H9 (cell line): Measurements from ENCODE around the gene ADGB. TPM values are rescaled to one million over a fixed set of nuclear protein-coding genes. Genes with fewer than 3 reads are reported as not detected.

ENCODE experiments used
- DNase-seq: peaks from one replicate; pipeline ENCODE4 v3.0.0-alpha.2; 2017
- H2AFZ ChIP-seq: one replicate; pipeline ENCODE4 v1.6.1; 2013; ENCODE audit warnings: mild to moderate bottlenecking, low read length, control low read depth, moderate library complexity
- H2AK5ac ChIP-seq: 2 replicates; pipeline ENCODE4 v1.6.1; 2013; ENCODE audit warnings: low read length, control low read depth, mixed read lengths; ENCODE audit not compliant: insufficient read length
- H2BK120ac ChIP-seq: one replicate; pipeline ENCODE4 v1.6.1; 2013; ENCODE audit warnings: low read depth, mild to moderate bottlenecking, low read length, control low read depth, inconsistent platforms; ENCODE audit not compliant: poor library complexity, severe bottlenecking
- H2BK12ac ChIP-seq: 2 replicates; pipeline ENCODE4 v1.6.1; 2013; ENCODE audit warnings: low read length, control low read depth, mixed read lengths, low read depth; ENCODE audit not compliant: insufficient read length
- H2BK15ac ChIP-seq: 2 replicates; pipeline ENCODE4 v1.6.1; 2013; ENCODE audit warnings: low read depth, low read length, control low read depth
- H2BK20ac ChIP-seq: one replicate; pipeline ENCODE4 v1.6.1; 2013; ENCODE audit warnings: low read depth, mild to moderate bottlenecking, low read length, control low read depth, inconsistent platforms; ENCODE audit not compliant: poor library complexity, severe bottlenecking
- H2BK5ac ChIP-seq: 2 replicates; pipeline ENCODE4 v1.6.1; 2013; ENCODE audit warnings: low read length, control low read depth, mixed read lengths; ENCODE audit not compliant: insufficient read length
- H3K14ac ChIP-seq: 2 replicates; pipeline ENCODE4 v1.6.1; 2013; ENCODE audit warnings: low read length, control low read depth; ENCODE audit not compliant: insufficient read depth
- H3K18ac ChIP-seq: 2 replicates; pipeline ENCODE4 v1.6.1; 2013; ENCODE audit warnings: low read depth, mild to moderate bottlenecking, mixed read lengths, low read length, control low read depth; ENCODE audit not compliant: insufficient read length
- H3K23ac ChIP-seq: 2 replicates; pipeline ENCODE4 v1.6.1; 2013; ENCODE audit warnings: low read length, control low read depth, mixed read lengths, low read depth; ENCODE audit not compliant: insufficient read length
- H3K23me2 ChIP-seq: 2 replicates; pipeline ENCODE4 v1.6.1; 2013; ENCODE audit warnings: low read depth, mild to moderate bottlenecking, mixed read lengths, low read length, control low read depth; ENCODE audit not compliant: insufficient read length, poor library complexity, severe bottlenecking
- H3K27ac ChIP-seq: 2 replicates; pipeline ENCODE4 v1.5.1; 2013; ENCODE audit warnings: low read length, control low read depth, mixed read lengths, low read depth; ENCODE audit not compliant: insufficient read length
- H3K27me3 ChIP-seq: 2 replicates; pipeline ENCODE4 v1.6.1; 2013; ENCODE audit warnings: low read length, control low read depth, inconsistent platforms; ENCODE audit not compliant: insufficient read depth
- H3K4ac ChIP-seq: 2 replicates; pipeline ENCODE4 v1.6.1; 2013; ENCODE audit warnings: low read depth, mild to moderate bottlenecking, control low read depth, inconsistent platforms, low read length, moderate library complexity
- H3K4me1 ChIP-seq: 2 replicates; pipeline ENCODE4 v1.6.1; 2013; ENCODE audit warnings: low read length, control low read depth, inconsistent platforms; ENCODE audit not compliant: insufficient read depth
- H3K4me2 ChIP-seq: 2 replicates; pipeline ENCODE4 v1.6.1; 2013; ENCODE audit warnings: low read length, control low read depth, mixed read lengths; ENCODE audit not compliant: insufficient read length, insufficient read depth
- H3K56ac ChIP-seq: 2 replicates; pipeline ENCODE4 v1.6.1; 2013; ENCODE audit warnings: low read depth, mild to moderate bottlenecking, mixed read lengths, low read length, control low read depth; ENCODE audit not compliant: insufficient read length
- H3K79me1 ChIP-seq: 2 replicates; pipeline ENCODE4 v1.6.1; 2013; ENCODE audit warnings: low read depth, mild to moderate bottlenecking, moderate library complexity, low read length, control low read depth, inconsistent platforms; ENCODE audit not compliant: insufficient read depth, poor library complexity, severe bottlenecking
- H3K79me2 ChIP-seq: 2 replicates; pipeline ENCODE4 v1.6.1; 2013; ENCODE audit warnings: low read length, control low read depth, inconsistent platforms; ENCODE audit not compliant: insufficient read depth
- H3K9ac ChIP-seq: 2 replicates; pipeline ENCODE4 v1.6.1; 2013; ENCODE audit warnings: low read length, control low read depth, mixed read lengths; ENCODE audit not compliant: insufficient read length; ENCODE audit errors: extremely low read depth
- H3K9me3 ChIP-seq: one replicate; pipeline ENCODE4 v1.6.1; 2013; ENCODE audit warnings: low read depth, low read length, inconsistent platforms; ENCODE audit not compliant: control insufficient read depth
- H3T11ph ChIP-seq: one replicate; pipeline ENCODE4 v1.6.1; 2013; ENCODE audit warnings: mild to moderate bottlenecking, low read length, control low read depth, inconsistent platforms
- H4K20me1 ChIP-seq: one replicate; pipeline ENCODE4 v1.6.1; 2013; ENCODE audit not compliant: control insufficient read depth, insufficient read length, insufficient read depth
- H4K5ac ChIP-seq: 2 replicates; pipeline ENCODE4 v1.6.1; 2013; ENCODE audit warnings: low read depth, mild to moderate bottlenecking, mixed read lengths, low read length, control low read depth; ENCODE audit not compliant: insufficient read length
- H4K8ac ChIP-seq: replicated peaks from 2 replicates; pipeline ENCODE4 v1.6.1; 2013; ENCODE audit warnings: low read length, control low read depth, mixed read lengths, low read depth; ENCODE audit not compliant: insufficient read length
- H4K91ac ChIP-seq: 2 replicates; pipeline ENCODE4 v1.6.1; 2013; ENCODE audit warnings: low read depth, mild to moderate bottlenecking, moderate library complexity, mixed read lengths, low read length, control low read depth; ENCODE audit not compliant: insufficient read length
- H3K27ac Mint-ChIP-seq, 3 experiments: 2 replicates in 2 of 3; 3 replicates in 1 of 3; pipeline ENCODE4 v1.8.0; 2020 to 2021; ENCODE audit warnings: mixed read lengths in 3 of 3, mild to moderate bottlenecking in 1 of 3, moderate library complexity in 1 of 3
- H3K27me3 Mint-ChIP-seq: 2 replicates; pipeline ENCODE4 v1.8.0; 2021; ENCODE audit warnings: low read depth, mild to moderate bottlenecking, moderate library complexity, mixed read lengths
- H3K36me3 Mint-ChIP-seq, 3 experiments: 2 replicates in 2 of 3; 3 replicates in 1 of 3; pipeline ENCODE4 v1.8.0; 2020 to 2021; ENCODE audit warnings: low read depth in 3 of 3, mixed read lengths in 3 of 3; ENCODE audit not compliant: insufficient read depth in 1 of 3
- H3K4me1 Mint-ChIP-seq, 2 experiments: 2 replicates each; pipeline ENCODE4 v1.8.0; 2020; ENCODE audit warnings: mixed read lengths in 2 of 2
- H3K4me3 Mint-ChIP-seq, 2 experiments: 2 replicates in 1 of 2; 3 replicates in 1 of 2; pipeline ENCODE4 v1.8.0; 2020 to 2021; ENCODE audit warnings: mild to moderate bottlenecking in 2 of 2, mixed read lengths in 2 of 2, moderate library complexity in 1 of 2
- H3K9me3 Mint-ChIP-seq, 2 experiments: 2 replicates in 1 of 2; 3 replicates in 1 of 2; pipeline ENCODE4 v1.8.0; 2020; ENCODE audit warnings: mild to moderate bottlenecking in 2 of 2, mixed read lengths in 2 of 2, moderate library complexity in 1 of 2
- CTCF ChIP-seq: fragments of 200-600 bp; sonication (generic); conservative IDR thresholded peaks from 3 replicates; pipeline ENCODE4 v1.8.0; 2021; ENCODE audit warnings: antibody characterized with exemption, mild to moderate bottlenecking
- WGBS: extraction: QIAGEN DNeasy Blood & Tissue Kit; methylation state at CpG from one replicate; pipeline ENCODE4 v1.1.7; 2013; ENCODE audit warnings: missing lambda C conversion rate, low lambda C conversion rate, mixed read lengths; ENCODE audit not compliant: insufficient read length; ENCODE audit errors: extremely low coverage; 5-methylcytosine and 5-hydroxymethylcytosine counted together
- total RNA-seq: library from RNA; stranded (reverse); gene quantifications from 2 replicates; pipeline ENCODE4 v1.2.1, GENCODE V29; 2021

Gene ADGB
- total RNA-seq, 1 experiment from 2014 or later = not detected

DNA sequence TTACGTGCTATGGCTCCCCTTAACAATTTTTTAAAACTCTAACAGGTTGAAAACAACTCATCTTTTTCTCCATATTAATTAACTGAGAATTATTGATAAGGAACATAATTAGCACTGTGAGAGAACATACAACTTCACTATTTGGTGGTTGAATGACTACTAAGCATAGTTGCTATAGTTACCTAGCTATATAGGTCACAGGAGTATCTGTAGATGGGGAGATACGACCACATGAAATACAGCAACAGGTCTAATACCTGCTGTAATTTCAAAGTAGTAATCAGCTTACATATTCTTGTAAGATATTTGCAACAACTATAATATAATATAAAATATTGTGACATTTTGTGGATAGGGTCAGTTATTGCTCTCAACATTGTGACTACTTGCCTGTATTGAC, 102.9 kb downstream of the ADGB start:
- Histone ChIP-seq H4K8ac (no peak overlapping the region), H3K79me2 (no peaks in the 10 kb centered on the region), H3K56ac (no peak overlapping the region), H3K9ac (no peak overlapping the region), H3K4ac (no peak overlapping the region), H3K79me1 (no peaks in the 10 kb centered on the region), H2BK12ac (no peak overlapping the region), H4K91ac (no peak overlapping the region), H4K5ac (no peak overlapping the region), H2BK120ac (no peak overlapping the region), H3T11ph (no peak overlapping the region), H2AFZ (no peak overlapping the region), H3K9me3 (no peaks in the 10 kb centered on the region), H3K4me1 (no peaks in the 10 kb centered on the region), H2BK15ac (no peak overlapping the region), H3K27ac (no peak overlapping the region), H2BK5ac (no peak overlapping the region), H2AK5ac (no peak overlapping the region), H3K23me2 (no peaks in the 10 kb centered on the region), H3K4me2 (no peak overlapping the region), H3K27me3 (no peaks in the 10 kb centered on the region), H3K23ac (no peak overlapping the region), H4K20me1 (no peaks in the 10 kb centered on the region), H3K18ac (no peak overlapping the region), H2BK20ac (no peak overlapping the region), H3K14ac (no peak overlapping the region)
- no peaks in the 10 kb centered on the region for H3K27me3 Mint-ChIP-seq
- no peaks in the 10 kb centered on the region; a peak in 1 of 4 replicates for H3K4me1 Mint-ChIP-seq
- no peak for DNase-seq
- WGBS = no CpG with 5 or more reads among the region's 2 CpGs
- no peak overlapping the region for H3K4me3 Mint-ChIP-seq
- TF ChIP-seq CTCF = no peak
- H3K36me3 Mint-ChIP-seq = no peaks in the 10 kb centered on the region
- no peak overlapping the region for H3K27ac Mint-ChIP-seq
- no peaks in the 10 kb centered on the region; a peak in 1 of 5 replicates for H3K9me3 Mint-ChIP-seq
